Lung (tissue), 12 donors: Measurements from ENCODE around the gene STARD7. TPM values are rescaled to one million over a fixed set of nuclear protein-coding genes. Genes with fewer than 3 reads are reported as not detected.
"Not testable (repeated sequence)": the region's sequence is repeated elsewhere in the genome, so short reads cannot be mapped to it uniquely, and the experiment has no call there.

Source experiments
- ATAC-seq: fragments of 200-7000 bp; cut with Tn5 transposase; one replicate; pipeline ENCODE4 v1.9.1; 2020; ENCODE audit warnings: moderate number of reproducible peaks; ENCODE audit not compliant: insufficient read depth, low FRiP score
- DNase-seq, 3 donors: peaks; one replicate each; pipeline ENCODE4 v3.0.0-alpha.2; 2013 to 2017
- H3K27ac ChIP-seq, 2 donors: one replicate each; pipeline ENCODE4 v1.5.1; 2013; ENCODE audit warnings: mild to moderate bottlenecking in 2 of 2, moderate library complexity in 2 of 2, control low read depth in 1 of 2, inconsistent platforms in 1 of 2, low read depth in 1 of 2, low read length in 1 of 2
- H3K27me3 ChIP-seq, 3 donors: one replicate each; pipeline ENCODE4 v1.5.1; 2013; ENCODE audit warnings: low read length in 2 of 3; ENCODE audit not compliant: control insufficient read depth in 3 of 3, insufficient read depth in 3 of 3
- H3K36me3 ChIP-seq, 4 donors: one replicate each; pipeline ENCODE4 v1.5.1; 2013; ENCODE audit warnings: low read length in 4 of 4, mild to moderate bottlenecking in 1 of 4, moderate library complexity in 1 of 4; ENCODE audit not compliant: control insufficient read depth in 4 of 4, insufficient read depth in 4 of 4
- H3K4me1 ChIP-seq, 5 donors: one replicate each; pipeline ENCODE4 v1.5.1; 2013; ENCODE audit warnings: low read length in 5 of 5, mild to moderate bottlenecking in 2 of 5, moderate library complexity in 1 of 5; ENCODE audit not compliant: control insufficient read depth in 5 of 5, insufficient read depth in 5 of 5
- H3K4me3 ChIP-seq: one replicate; pipeline ENCODE4 v1.5.1; 2013; ENCODE audit warnings: mild to moderate bottlenecking, control low read depth, moderate library complexity
- H3K9ac ChIP-seq, 2 donors: one replicate each; pipeline ENCODE4 v1.5.1; 2013; ENCODE audit warnings: low read length in 2 of 2, control low read depth in 1 of 2; ENCODE audit not compliant: insufficient read depth in 1 of 2
- H3K9me3 ChIP-seq, 4 donors: one replicate each; pipeline ENCODE4 v1.5.1; 2013; ENCODE audit warnings: low read length in 3 of 4, mild to moderate bottlenecking in 1 of 4, moderate library complexity in 1 of 4; ENCODE audit not compliant: control insufficient read depth in 4 of 4, insufficient read depth in 3 of 4
- CTCF ChIP-seq: IDR thresholded peaks from 2 replicates; pipeline ENCODE4 v1.5.1; 2012; ENCODE audit warnings: mild to moderate bottlenecking; ENCODE audit errors: control extremely low read depth, extremely low read depth
- WGBS, 2 donors: extraction: QIAGEN DNeasy Blood & Tissue Kit; methylation state at CpG; one replicate each; pipeline ENCODE4 v1.1.7; 2013; 5-methylcytosine and 5-hydroxymethylcytosine counted together
- polyA plus RNA-seq, 2 donors: library from polyadenylated mRNA; stranded (reverse); fragments of 200-250 nt; gene quantifications; one replicate each; pipeline ENCODE4 v1.2.1, GENCODE V29; 2013
- total RNA-seq, 2 donors: library from RNA; depleted of rRNA in 1 of 2; stranded (reverse); fragments of >200 nt in 1 of 2; gene quantifications; one replicate each; pipeline ENCODE4 v1.2.1, GENCODE V29; 2014 to 2021
- donor health status: control.
- donor health status: control.
- donor health status: Bipolar disorder and iron deficiency.
- donor health status: healthy.
- donor health status: DM: yes; HTN: yes; CAD: no.

The STARD7 gene
- total and polyA plus RNA-seq, 4 donors, result 52.2 to 141 (median 92.9) TPM

DNA sequence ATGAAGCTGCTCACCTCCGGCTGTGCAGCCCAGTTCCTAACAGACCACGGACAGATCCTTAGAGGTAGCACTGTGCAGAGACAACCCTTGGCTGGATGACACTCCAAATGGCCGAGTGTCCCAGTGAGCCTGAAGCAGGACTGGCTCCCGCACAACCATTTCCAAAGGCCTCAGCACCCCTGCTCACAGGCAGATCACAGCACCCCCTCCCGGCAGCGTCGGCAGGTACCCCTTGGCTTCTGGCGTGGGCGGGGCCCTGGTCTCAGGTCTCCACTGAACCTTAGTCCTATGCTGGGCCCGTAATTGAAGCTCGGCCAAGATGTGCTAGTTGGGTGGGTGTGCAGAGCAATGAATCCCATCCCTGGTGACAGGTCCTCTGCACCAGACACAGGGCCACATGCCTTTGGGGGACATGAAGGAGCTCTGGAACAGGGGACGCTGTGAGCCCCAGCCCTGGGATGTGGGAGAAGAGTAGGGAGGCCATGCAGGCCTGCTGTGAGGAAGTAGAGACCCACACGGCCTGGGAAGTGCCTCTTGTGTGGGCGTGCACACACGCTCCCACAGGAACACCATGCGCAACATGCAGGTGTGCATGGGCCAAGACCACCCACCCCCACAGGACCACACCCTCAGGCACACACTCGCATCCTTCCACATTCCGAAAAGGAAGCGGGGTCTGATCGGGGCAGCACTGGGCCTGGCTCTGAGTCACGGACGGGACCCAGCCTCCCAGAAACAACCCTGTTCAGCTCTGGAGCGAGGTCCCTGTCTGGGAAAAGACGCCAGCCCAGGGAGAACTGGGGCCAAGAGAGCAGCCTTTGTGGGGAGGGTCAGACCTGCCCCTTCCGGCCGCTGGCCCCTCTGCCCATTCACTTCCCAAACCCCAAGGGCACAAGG lies 66.2 kb downstream of the STARD7 start:
- H3K4me3 ChIP-seq, result no peak overlapping the region
- no peak for DNase-seq
- TF ChIP-seq CTCF, result no peak

DNA sequence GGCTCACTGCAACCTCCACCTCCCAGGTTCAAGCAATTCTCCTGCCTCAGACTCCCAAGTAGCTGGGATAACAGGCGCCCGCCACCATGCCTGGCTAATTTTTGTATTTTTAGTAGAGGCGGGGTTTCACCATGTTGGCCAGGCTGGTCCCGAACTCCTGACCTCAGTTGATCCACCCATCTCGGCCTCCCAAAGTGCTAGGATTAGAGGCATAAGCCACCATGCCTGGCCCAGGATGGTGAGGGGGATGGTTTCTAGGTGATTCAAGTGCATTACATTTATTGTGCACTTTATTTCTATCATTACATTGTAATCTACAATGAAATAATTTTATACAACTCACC lies 67.0 kb downstream of the STARD7 start:
- 96 to 100% methylated on average over 5 of the region's 5 CpGs for WGBS, 2 donors

More for the DNA sequence above, 66.2 kb downstream of the STARD7 start:
- Histone ChIP-seq H3K36me3 (no peaks in the 10 kb centered on the region), H3K4me1 (peaks cover 0 to 21% (median 10%) of the 10 kb centered on the region in 5 donors), H3K27me3 (no peaks in the 10 kb centered on the region), H3K9me3 (no peaks in the 10 kb centered on the region), H3K9ac (no peak overlapping the region), H3K27ac (no peak overlapping the region)
- 84 to 87% methylated on average over 26 of the region's 26 CpGs for WGBS, 2 donors
- ATAC-seq, result no peak

GRCh38 chr2:96140941-96141623 lies 67.5 kb downstream of the STARD7 start:
- Histone ChIP-seq H3K36me3 (no peaks in the 10 kb centered on the region), H3K4me1 (peaks cover 0 to 12% (median 6%) of the 10 kb centered on the region in 5 donors), H3K9me3 (no peaks in the 10 kb centered on the region), H3K27ac (no peak overlapping the region), H3K4me3 (no peak overlapping the region), H3K9ac (no peak overlapping the region), H3K27me3 (no peaks in the 10 kb centered on the region)
- DNase-seq (no peak), ATAC-seq (no peak)
- no peak for TF ChIP-seq CTCF
- 87 to 89% methylated on average over 13 of the region's 13 CpGs for WGBS, 2 donors

More for the DNA sequence above, 67.0 kb downstream of the STARD7 start:
- H3K27ac ChIP-seq, H3K4me3 ChIP-seq, H3K9me3 ChIP-seq, H3K36me3 ChIP-seq, ATAC-seq, DNase-seq, H3K9ac ChIP-seq, H3K27me3 ChIP-seq: not testable (repeated sequence)
- H3K4me1 ChIP-seq, result peaks cover 0 to 17% (median 10%) of the 10 kb centered on the region in 5 donors

GRCh38 chr2:96139181-96139758 lies 69.4 kb downstream of the STARD7 start:
- WGBS, 2 donors, result 79 to 84% methylated on average over 7 of the region's 7 CpGs
- no peak for TF ChIP-seq CTCF
- H3K27ac ChIP-seq, result no peak overlapping the region

More at GRCh38 chr2:96139181-96139758, 69.4 kb downstream of the STARD7 start:
- H3K27me3 ChIP-seq, result no peaks in the 10 kb centered on the region
- no peak for DNase-seq
- H3K4me3 ChIP-seq, result no peak overlapping the region
- H3K36me3 ChIP-seq, result no peaks in the 10 kb centered on the region
- no peaks in the 10 kb centered on the region for H3K9me3 ChIP-seq
- ATAC-seq, result no peak
- peaks cover 0 to 4% (median 0%) of the 10 kb centered on the region in 5 donors for H3K4me1 ChIP-seq
- peak overlapping the region in 1 of 2 donors; percentile 63 for H3K9ac ChIP-seq
